GM04503 (cell line): Measurements from ENCODE around the gene C10orf95.
"Not testable (repeated sequence)": the region's sequence is repeated elsewhere in the genome, so short reads cannot be mapped to it uniquely, and the experiment has no call there.

Experiments used
- DNase-seq: peaks from one replicate; pipeline ENCODE4 v3.0.0-alpha.2; 2012; ENCODE audit warnings: low read depth

Gene C10orf95

GRCh38 chr10:102465466-102465865 is 14.1 kb upstream of the C10orf95 start:
- DNase-seq: no peak

- DNase-seq: no peak
Measured at GRCh38 chr10:102463983-102464382, 12.6 kb upstream of the C10orf95 start.

GRCh38 chr10:102462512-102463054 is 11.2 kb upstream of the C10orf95 start:
- DNase-seq: no peak

GRCh38 chr10:102461187-102462054 is 10.1 kb upstream of the C10orf95 start:
- DNase-seq: no peak

GRCh38 chr10:102460836-102461186 is 9.5 kb upstream of the C10orf95 start:
- DNase-seq: no peak

- no peak for DNase-seq
Measured at GRCh38 chr10:102458656-102459055, 7.3 kb upstream of the C10orf95 start.

GRCh38 chr10:102457591-102458150 is 6.3 kb upstream of the C10orf95 start:
- DNase-seq: no peak

- DNase-seq: no peak
Measured at GRCh38 chr10:102455893-102456471, 4.6 kb upstream of the C10orf95 start.

- not testable (repeated sequence) for DNase-seq
Measured at GRCh38 chr10:102454662-102455487, 3.5 kb upstream of the C10orf95 start.

- no peak for DNase-seq
Measured at GRCh38 chr10:102453502-102453901, 2.2 kb upstream of the C10orf95 start.

- DNase-seq: no peak
Measured at GRCh38 chr10:102452672-102453340, 1.5 kb upstream of the C10orf95 start.

GRCh38 chr10:102450374-102451104 is 804 bp downstream of the C10orf95 start:
- no peak for DNase-seq

GRCh38 chr10:102450124-102450373 is 1.3 kb downstream of the C10orf95 start:
- DNase-seq: no peak

- DNase-seq: no peak
Measured at GRCh38 chr10:102449321-102450123, 1.8 kb downstream of the C10orf95 start.

GRCh38 chr10:102444851-102445250 is 6.5 kb downstream of the C10orf95 start:
- DNase-seq: no peak

GRCh38 chr10:102438374-102438773 is 13.0 kb downstream of the C10orf95 start:
- no peak for DNase-seq

GRCh38 chr10:102437515-102437914 is 13.8 kb downstream of the C10orf95 start:
- no peak for DNase-seq

- no peak for DNase-seq
Measured at GRCh38 chr10:102436312-102436711, 15.0 kb downstream of the C10orf95 start.

GRCh38 chr10:102435529-102436233 is 15.7 kb downstream of the C10orf95 start:
- no peak for DNase-seq

- no peak for DNase-seq
Measured at GRCh38 chr10:102435133-102435497, 16.2 kb downstream of the C10orf95 start.
